HEK293 (cell line): ENCODE measurements around the gene NEURL1.

ENCODE experiments used
- ZBTB21 ChIP-seq: fragments of 450-650 bp; formaldehyde crosslinking; IDR thresholded peaks from 2 replicates; pipeline ENCODE4 v1.5.1; 2017; ENCODE audit warnings: missing biosample characterization, missing genetic modification characterization
- TF ChIP-seq, protein P1 (sequence below): fragments of 450-650 bp; formaldehyde crosslinking; IDR thresholded peaks from 2 replicates; pipeline ENCODE4 v1.5.1; 2016; ENCODE audit warnings: missing biosample characterization, missing genetic modification characterization
- TF ChIP-seq, protein P2 (sequence below): fragments of 450-650 bp; formaldehyde crosslinking; IDR thresholded peaks from 2 replicates; pipeline ENCODE4 v1.5.1; 2016; ENCODE audit warnings: missing biosample characterization, missing genetic modification characterization

DNA sequence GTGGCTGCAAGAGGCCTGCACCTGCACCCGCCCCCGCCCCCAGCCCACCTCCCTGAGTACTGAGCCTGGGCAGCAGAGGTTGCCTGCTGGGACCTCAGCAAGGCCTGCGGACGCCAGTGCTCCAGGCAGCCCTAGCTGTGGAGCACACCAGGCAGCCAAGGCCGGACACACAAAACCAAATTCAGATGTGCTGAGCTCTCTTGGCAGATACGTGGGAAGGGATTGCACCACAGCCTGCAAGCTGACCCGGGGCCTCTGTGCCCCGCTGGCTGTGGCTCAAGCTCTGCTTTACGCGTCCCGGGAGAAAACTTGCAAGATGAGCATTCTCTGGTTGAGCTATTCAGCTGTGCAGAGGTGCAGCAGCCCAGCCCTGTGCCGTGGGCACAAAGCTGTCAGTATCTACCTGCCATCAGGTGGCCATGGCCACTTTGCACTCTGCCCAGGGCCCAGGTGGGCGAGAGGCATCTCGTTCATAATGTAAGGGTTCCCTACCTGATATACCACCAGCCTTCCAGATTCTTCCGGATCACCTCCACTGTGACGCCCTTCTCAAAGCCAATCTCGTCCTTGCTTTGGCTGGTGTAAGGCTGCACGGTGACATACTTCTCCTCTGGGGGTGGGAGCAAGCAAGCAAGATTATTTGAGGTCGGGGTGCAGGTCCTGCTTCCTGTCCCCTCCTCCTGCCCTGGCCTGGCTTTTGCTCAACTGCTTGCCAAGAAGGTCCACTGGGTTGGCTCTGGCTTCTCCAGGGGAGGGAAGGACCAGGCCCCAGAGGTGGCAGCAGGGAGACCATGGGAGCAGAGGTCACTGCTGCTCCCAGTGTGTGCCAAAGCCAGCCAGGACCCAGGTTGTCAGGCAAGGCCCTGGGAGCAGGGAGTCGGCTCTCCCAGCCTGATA lies 123.4 kb downstream of the NEURL1 start:
- TF ChIP-seq, protein P1, sequence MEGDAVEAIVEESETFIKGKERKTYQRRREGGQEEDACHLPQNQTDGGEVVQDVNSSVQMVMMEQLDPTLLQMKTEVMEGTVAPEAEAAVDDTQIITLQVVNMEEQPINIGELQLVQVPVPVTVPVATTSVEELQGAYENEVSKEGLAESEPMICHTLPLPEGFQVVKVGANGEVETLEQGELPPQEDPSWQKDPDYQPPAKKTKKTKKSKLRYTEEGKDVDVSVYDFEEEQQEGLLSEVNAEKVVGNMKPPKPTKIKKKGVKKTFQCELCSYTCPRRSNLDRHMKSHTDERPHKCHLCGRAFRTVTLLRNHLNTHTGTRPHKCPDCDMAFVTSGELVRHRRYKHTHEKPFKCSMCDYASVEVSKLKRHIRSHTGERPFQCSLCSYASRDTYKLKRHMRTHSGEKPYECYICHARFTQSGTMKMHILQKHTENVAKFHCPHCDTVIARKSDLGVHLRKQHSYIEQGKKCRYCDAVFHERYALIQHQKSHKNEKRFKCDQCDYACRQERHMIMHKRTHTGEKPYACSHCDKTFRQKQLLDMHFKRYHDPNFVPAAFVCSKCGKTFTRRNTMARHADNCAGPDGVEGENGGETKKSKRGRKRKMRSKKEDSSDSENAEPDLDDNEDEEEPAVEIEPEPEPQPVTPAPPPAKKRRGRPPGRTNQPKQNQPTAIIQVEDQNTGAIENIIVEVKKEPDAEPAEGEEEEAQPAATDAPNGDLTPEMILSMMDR (tag by site-specific recombination) = no peak
- TF ChIP-seq ZBTB21 (tag by site-specific recombination) = no peak
- TF ChIP-seq, protein P2, sequence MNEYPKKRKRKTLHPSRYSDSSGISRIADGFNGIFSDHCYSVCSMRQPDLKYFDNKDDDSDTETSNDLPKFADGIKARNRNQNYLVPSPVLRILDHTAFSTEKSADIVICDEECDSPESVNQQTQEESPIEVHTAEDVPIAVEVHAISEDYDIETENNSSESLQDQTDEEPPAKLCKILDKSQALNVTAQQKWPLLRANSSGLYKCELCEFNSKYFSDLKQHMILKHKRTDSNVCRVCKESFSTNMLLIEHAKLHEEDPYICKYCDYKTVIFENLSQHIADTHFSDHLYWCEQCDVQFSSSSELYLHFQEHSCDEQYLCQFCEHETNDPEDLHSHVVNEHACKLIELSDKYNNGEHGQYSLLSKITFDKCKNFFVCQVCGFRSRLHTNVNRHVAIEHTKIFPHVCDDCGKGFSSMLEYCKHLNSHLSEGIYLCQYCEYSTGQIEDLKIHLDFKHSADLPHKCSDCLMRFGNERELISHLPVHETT (tag by site-specific recombination) = no peak
